GM18526 (cell line): ENCODE results near the gene DCBLD2.

Source experiments
- POLR2A ChIP-seq: IDR thresholded peaks from 3 replicates; pipeline ENCODE4 v1.6.1; 2011; ENCODE audit not compliant: insufficient read length; ENCODE audit errors: extremely low read depth

Gene DCBLD2

DNA sequence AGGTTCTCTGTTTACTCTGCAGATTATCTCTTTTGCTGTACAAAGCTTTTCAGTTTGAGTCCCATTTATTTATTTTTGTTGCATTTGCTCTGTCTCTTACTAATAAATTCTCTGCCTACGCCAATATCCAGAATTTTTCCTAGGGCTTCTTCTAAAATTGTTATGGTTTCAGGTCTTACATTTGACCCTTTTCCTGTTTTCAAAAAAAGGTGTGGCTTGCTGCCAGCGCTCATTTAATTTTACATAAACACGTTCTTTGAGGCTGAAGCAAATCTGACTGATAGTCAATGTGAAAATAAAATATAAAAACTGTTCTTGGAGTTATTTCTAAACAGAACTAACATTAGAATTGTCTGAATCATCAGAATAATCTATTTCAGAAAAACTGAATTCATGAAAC is 32.1 kb downstream of the DCBLD2 start:
- no peak for TF ChIP-seq POLR2A

GRCh38 chr3:98856724-98857123 is 44.8 kb downstream of the DCBLD2 start:
- TF ChIP-seq POLR2A, result no peak

DNA sequence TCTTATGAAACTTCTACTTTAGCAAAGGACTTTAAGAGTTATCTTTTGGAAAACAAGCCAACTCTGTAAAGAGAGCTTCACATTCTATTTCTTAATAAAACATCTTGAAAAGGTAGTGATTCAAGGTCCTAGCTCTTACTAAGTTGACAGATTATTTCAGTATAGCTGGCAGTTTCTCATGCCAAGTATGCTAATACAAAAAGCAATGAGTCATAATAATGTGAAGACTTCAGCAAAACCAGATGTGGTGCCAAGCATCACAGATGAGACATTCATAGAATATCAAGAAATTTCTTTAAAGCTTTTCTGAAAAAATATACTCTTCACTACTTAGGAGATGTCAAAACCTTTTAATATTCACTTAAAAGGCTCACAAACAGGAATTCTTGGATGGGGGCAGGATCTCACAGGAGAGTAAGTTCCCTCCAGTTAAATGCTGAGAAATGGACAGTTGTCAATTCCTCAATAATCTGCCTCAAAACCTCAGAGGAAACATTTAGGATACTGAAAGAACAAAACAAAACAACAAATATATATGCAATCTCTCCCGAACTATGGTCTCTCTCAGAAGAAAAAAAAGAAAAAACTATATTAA is 45.6 kb downstream of the DCBLD2 start:
- no peak for TF ChIP-seq POLR2A

DNA sequence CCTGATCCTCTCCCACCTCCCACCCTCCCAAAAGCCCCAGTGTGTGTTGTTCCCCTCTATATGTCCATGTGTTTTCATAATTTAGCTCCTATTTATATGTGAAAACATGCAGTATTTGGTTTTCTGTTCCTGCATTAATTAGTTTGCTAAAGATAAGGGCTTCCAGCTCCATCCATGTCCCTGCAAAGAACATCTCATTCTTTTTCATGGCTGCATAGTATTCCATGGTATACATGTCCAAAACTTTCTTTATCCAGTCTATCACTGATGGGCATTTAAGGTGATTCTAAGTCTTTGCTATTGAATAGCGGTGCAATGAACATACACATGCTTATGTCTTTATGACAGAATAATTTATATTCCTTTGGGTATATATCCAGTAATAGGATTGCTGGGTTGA is 53.4 kb downstream of the DCBLD2 start:
- TF ChIP-seq POLR2A, result no peak

DNA sequence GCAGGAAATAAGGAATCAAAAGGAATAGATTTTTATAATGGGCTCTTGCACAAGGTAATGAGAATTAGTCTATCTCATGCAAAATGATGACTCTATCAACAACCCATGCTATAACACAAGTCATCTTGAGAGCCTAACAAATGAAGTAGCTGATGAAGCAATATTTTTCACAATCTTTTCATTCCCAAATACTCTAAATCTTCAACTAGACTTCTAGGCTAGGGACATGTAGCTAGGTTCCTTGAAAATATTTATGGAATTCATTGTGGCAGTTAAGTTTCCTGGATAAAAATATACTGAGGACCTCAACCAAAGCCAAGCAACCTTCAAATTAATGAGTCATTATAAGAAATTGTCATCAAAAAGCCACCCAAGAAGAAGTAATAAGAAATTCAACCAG is 55.4 kb downstream of the DCBLD2 start:
- TF ChIP-seq POLR2A, result no peak

DNA sequence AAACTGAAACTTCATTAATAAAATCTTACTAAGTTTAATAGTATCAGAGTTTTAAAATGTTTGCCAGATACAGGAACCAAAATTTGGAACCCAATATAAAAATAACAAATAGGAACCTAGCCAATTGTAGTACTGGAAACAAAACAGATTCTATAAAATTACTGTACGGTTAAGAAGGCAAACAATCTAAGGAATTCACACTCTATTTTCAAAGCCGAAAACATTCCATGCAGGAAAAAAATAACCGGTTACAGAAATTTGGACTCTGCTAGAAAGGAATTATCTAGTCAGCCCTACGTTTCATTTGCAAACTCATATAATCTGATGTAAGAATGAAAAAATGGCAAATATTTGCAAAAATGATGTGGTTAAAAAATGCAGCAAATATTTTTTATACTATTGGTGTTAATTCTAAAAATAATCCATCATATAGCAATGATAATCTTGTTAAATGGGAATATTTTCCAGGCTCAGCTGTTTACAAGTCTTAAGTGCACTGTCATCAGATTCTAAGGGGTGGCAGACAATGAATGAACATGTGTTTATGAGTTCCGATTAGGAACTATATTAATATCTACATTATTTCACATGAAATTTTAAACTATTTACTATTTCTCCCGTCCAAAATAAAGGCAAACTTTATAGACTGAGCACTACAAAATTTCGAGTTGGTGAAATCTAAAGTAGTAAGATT is 58.1 kb downstream of the DCBLD2 start:
- no peak for TF ChIP-seq POLR2A

DNA sequence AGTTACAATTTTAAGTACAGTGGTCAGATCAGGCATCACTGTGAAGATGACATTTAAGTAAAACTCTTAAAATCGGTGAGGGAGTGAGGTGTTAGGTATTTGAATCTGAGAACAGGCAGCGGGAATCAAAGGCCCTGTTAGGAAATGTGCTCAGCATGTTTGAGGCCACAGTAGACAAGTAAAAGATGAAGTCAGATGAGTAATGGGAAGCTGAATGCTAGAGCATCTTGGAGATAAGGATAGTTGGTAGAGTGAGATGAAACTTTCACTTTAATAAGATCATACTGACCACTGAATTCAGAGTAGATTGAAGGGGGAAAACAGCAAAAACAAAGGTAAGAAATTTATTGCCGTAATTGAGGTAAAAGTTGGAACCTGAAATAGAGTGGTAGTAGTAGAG is 61.6 kb downstream of the DCBLD2 start:
- no peak for TF ChIP-seq POLR2A

GRCh38 chr3:98829246-98829832 is 72.2 kb downstream of the DCBLD2 start:
- TF ChIP-seq POLR2A, result no peak

DNA sequence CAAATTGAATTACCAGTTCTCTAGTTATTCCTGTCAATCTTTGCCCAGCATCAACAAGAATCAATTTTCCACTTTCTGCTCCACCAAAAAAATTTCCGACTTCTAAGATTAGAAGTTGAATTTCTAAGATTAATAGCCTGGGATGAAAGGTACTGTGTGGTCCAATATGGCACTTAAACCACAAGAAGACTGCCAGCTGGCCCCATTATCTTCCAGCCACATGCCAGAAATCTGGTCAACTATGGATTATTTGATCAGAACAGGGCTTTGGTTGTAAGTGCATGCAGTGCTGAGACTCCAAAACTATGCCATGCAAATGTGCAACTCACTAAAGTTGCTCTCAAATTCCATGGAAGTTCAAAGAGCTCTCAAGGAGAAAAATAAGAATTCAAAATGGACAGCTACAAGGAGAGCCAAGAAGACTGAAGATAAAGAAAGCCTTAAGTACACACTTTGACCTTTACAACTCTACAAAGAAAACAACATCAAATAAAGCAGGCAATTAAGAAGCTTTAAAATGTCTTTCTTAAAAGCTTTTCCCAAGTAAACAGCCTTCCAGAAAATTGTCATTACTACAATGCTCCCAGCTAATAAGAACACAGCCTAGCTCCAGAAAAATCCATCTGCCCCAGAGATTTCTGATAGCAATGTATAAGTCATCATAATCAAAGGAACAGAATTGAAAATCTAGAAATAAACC is 74.1 kb downstream of the DCBLD2 start:
- no peak for TF ChIP-seq POLR2A

- TF ChIP-seq POLR2A, result no peak
Measured at GRCh38 chr3:98826126-98826525, 75.4 kb downstream of the DCBLD2 start.

- TF ChIP-seq POLR2A, result no peak
Measured at GRCh38 chr3:98824256-98824655, 77.2 kb downstream of the DCBLD2 start.

GRCh38 chr3:98823791-98824190 is 77.7 kb downstream of the DCBLD2 start:
- TF ChIP-seq POLR2A, result no peak

DNA sequence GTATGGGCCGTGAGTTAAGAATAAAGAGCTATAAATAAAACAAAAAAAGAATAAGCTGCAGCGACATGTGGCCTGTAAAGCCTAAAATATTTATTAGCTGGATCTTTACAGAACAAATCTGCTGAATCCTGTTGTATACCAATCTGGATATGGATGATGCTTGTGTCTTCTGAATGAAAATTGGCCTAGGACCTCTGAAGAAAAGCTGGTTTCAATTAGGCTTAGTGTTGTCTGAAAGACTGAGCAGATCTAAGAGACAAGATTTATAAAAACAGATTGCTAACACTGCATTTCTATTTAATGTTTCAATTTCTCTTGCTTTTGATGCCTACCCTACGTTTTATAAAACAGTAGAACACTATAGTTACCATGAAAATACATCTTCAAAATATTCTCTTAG is 80.4 kb downstream of the DCBLD2 start:
- no peak for TF ChIP-seq POLR2A

DNA sequence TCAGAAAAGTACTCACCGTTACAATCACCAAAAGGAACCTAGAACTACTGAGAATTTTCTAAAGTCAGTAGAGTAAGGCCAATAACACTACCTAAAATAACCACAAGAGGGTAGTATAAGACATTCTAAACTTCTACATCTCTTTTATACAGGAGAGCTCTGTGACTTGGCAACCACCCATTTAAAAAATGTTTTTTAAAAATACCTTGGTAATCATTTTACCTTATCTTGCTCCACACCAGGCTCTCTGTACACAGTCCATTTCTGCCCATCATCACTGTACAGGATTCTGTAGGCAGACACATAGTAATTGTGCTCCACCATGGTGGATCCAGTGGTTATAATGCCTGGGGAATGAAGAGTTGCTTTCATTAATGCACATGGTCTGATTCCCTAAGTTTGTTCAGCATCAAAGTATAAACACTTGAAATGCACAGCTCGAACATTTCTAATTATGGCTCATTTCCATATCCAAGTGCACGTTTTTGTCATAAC is 83.9 kb downstream of the DCBLD2 start:
- TF ChIP-seq POLR2A, result no peak

DNA sequence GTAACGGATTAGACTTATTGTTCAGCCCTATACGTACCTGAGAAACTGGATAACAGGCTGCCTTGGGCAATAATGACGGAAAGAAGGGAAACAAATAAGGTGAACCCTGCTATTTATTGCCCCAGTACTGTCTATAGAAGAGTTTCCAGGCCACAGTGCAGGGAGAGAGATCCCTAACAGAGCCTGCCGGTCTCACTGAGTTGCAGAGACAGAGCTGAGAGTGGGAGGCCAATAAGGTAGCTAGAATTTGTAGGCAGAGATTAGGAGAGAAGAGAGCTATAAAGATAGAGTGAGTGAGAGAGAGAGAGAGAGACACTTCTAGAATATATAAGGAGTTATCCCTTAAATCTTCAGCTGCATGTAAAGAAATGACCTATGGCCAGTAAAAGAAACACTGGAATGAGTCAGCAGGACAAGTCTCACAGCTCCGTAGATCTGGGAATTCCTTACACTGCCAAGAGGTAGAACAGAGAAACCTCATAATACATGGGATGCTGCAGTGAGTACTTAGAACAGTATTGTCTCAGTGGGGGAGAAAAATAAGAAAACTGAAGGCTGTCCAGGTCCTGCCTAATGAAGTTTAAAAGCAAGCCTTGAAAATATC is 86.6 kb downstream of the DCBLD2 start:
- no peak for TF ChIP-seq POLR2A
